Jurkat, Clone E6-1 (cell line): Measurements from ENCODE around the gene IDI1.
"Not testable (repeated sequence)": the region's sequence is repeated elsewhere in the genome, so short reads cannot be mapped to it uniquely, and the experiment has no call there.

Experiments
- DNase-seq: peaks from one replicate; pipeline ENCODE4 v3.0.0-alpha.2; 2011; ENCODE audit warnings: low read depth, low spot score
- H3K4me3 ChIP-seq: 2 replicates; pipeline ENCODE4 v1.5.1; 2011; ENCODE audit warnings: mild to moderate bottlenecking, low read length, control low read depth, moderate library complexity

Gene IDI1

DNA sequence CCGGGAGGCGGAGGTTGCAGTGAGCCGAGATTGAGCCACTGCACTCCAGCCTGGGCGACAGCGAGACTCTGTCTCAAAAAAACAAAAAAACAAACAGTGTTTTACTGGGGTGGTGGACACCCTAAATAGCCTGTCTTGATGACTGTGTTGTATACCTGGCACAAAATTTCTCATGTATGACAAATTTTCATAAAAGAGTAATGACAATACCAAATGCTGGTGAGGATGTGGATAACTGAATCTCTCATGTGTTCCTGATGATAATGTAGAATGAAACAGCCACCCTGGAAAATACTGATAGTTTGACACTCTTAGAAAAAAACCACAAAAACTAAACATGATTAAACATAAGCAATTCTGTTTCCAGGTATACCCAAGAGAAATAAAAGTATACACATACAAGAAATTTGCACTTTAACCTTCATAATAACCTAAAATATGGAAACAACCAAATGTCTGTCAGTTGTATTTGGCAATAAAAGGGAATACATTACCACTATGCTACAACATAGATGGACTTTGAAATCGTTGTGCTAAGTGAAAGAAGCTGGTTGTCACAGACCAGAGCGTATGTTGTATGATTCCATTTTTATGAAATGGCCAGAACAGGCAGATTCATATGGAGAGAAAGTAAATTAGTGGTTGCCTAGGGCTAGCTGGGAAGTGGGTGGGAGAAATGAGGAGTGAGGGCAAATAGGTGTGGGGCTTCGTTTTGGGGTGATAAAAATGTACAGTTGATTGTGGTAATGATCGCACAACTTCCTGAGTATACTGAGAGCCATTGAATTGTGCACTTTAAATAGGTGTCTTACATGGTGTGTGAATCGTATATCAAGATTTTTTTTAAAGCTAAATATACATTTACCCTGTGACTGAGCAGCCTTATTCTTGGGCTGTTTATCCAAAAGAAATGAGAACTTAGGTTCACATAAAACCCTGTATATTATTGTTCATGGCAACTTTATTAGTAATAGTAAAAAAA lies 19.8 kb upstream of the IDI1 start:
- no peak for DNase-seq
- H3K4me3 ChIP-seq = no peak overlapping the region

DNA sequence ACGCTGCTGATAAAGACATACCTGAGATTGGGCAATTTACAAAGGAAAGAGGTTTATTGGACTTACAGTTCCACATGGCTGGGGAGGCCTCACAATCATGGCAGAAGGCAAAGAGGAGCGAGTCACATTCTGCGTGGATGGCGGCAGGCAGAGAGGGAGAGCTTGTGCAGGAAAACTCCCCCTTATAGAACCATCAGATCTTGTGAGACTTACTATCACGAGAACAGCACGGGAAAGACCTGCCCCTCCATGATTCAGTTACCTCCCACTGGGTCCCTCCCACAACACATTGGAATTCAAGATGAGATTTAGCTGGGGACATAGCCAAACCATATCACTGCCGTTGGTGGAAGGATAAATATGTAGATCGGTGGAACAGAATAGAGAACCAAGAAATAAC lies 17.8 kb upstream of the IDI1 start:
- DNase-seq, H3K4me3 ChIP-seq: not testable (repeated sequence)

DNA sequence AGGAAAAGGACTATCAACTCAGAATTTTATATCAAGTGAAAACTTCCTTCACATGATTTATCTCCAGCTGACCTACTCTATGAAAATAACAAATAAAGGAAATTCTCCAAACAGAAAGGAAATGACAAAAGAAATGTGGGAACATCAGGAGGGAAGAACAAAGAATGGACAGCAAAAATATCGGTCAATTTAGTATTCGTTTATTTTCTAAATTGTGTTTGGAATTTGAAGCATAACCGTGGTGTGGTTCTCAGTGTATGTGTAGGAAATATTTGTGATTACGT lies 16.0 kb upstream of the IDI1 start:
- no peak for DNase-seq
- H3K4me3 ChIP-seq = no peak overlapping the region

DNA sequence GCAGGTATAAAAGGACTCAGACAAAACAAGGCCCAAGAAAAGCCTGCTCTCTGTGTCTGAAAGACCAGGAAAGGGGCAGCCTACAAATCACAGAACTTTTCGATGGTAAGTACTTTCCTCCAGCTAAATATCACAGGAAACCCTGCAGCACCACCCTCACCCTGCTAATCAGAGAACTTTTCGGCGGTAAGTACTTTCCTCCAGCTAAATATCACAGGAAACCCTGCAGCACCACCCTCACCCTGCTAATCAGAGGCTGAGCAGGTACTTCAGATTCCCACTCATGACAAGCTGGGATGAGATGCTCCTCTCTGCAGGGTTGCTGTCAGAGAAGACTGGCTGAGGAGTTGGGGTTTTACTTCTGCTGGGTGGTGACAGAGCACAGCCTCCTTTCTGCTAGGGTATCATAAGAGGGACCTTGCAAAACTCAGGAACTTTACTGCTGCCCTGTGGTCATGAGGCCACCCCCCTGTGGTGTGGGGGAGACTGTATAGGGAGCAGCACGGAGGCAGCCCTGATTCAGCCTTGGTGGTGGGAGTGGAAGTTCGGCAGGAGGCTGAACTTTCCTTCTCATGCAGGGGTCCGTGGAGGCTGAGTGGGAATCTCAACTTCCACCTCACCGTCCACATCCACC lies 14.4 kb upstream of the IDI1 start:
- no peak for DNase-seq
- no peak overlapping the region for H3K4me3 ChIP-seq

DNA sequence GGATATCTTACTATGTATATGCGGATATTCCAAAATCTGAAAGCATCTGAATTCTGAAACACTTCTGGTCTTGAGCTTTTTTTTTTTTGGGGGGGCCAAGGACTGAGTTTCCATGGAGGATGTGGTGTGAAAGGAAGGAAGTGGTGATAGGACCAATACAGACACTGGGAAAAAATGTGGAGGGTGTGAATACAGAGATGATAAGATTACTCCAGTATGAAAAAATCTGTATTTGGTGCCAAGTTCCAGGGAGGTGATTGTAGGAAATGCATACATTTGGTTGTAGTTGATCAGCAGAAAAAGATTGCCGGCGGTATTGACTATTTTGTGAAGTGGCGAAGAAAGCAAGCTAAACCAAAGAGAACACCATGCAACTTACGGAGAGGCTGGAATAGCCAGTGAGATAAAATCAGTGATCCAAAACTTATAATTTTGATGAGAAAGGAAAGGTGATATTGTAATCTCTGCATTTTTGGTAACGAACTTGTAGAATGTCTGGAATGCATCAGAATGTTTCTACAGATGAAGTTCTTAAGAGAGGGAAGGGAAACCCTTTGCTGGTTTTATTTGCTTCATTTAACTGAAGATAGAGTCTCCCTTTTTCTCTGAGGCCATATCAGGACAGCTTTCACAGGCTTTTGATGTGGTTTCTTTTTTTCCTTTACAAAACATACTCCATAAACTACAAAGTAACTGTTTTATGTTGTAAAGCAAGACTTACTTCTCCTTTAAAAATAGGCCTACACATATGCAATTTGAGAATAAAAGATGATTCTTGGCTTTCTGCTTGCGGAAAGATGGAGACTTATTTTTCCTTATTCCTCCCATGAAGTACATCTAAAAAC lies 13.2 kb upstream of the IDI1 start:
- DNase-seq = peak; percentile 72
- H3K4me3 ChIP-seq = peak overlapping the region; percentile 28

DNA sequence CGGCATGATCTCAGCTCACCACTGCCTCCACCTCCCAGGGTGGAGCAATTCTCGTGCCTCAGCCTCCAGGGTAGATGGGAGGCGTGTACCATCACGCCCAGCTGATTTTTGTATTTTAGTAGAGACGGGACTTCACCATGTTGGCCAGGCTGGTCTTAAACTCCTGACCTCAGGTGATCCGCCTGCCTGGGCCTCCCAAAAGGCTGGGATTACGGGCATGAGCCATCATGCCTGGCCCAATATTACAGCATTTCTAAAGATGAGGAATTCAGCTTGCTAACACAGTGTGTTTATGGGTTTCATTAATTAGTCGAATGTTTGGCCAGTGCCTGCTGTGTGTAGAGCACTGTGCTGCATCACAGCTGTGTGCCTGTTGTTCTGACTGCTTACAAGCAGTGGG lies 11.0 kb upstream of the IDI1 start:
- no peak for DNase-seq
- no peak overlapping the region for H3K4me3 ChIP-seq

DNA sequence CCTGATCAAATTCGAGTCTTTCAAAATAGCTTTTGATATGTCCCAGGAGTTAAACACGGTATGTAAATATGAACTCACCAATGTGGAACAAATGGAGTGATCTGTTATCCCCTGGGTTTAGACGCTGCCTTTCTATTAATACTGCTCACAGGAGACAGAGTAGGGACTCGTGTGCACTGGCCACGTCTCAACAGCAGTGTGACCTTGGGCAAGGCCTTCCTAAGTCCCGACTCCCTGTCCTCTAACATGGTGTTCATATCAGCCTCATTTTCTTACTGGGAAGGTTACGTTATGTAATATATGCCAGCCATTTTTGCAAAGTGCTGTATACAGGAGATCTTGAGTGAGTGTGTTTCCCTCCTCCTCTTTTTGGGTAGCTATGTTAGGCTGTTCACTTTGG lies 9.1 kb upstream of the IDI1 start:
- H3K4me3 ChIP-seq = peak overlapping the region; percentile 89
- DNase-seq = no peak

DNA sequence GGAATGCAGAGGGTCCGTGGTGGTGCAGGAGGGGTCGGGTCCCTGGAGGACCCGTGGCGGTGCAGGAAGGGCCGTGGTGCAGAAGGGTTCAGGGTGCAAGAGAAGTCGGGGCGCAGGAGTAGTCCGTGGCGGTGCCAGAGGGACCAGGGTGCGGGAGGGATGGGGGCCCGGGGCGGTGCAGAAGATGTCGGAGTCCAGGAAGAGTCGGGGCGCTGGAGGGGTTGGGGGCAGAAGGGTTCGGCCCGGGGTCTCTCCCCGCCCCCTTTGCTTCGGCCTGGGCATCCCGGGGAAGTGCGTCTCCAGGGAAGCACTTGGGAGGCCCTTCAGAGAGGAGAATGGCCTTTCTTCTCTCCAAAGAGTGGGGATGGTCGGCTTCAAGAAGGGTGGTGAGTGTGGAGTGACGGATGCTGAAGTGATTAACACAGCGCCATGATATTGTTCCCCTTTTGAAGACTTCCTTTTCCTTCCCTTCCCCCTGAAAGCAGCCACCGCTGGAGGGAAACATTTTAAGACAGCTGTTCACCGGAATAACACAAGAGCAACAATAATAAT lies 8.3 kb upstream of the IDI1 start:
- peak overlapping the region; percentile 89 for H3K4me3 ChIP-seq
- no peak for DNase-seq

DNA sequence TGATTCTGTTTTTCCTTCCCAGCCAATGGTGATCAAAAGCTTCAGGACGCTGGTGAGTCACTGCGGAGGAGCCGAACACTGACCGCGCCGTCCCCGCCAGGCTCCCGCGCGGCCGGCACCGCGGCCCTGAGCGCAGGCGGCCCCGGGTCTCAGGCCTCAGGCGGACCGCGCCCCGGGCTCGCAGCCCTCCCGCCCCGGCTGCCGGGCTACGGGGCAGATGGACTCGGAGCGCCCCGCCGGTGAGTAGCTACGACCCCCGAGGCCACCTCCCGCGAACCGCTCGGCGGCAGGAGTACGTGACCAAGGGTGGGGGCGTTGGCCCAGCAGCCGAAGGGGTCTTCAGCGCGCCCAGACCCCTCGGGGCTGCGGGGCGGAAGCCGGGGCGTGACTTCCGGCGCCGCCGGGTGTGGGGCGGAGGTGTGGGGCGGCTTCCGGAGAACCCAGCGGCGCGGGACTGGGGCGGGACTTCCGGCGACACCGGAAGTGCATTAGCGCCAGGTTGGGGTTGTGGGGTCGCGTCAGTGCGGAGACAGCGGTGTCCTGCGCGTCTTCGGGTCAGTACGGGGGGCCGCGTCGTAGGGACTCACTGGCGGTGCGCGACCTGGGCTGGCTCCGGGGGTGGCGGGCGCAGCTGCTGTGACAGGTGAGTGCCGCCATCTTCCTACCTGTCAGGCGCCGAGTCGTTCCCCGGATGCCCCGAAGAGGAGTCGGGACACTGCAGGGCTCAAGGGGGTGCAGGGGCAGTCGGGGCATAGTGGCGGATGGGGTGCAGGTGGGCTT lies 7.6 kb upstream of the IDI1 start, which contains the start of gene WDR37:
Gene WDR37 (plus strand): TSS at position 60 of the 780 bp plus-strand sequence. CDS start 15,771 bp downstream, outside the sequence.
- peak within 1 kb of the TSS; percentile 89 for H3K4me3 ChIP-seq
- peak; percentile 70 for DNase-seq

DNA sequence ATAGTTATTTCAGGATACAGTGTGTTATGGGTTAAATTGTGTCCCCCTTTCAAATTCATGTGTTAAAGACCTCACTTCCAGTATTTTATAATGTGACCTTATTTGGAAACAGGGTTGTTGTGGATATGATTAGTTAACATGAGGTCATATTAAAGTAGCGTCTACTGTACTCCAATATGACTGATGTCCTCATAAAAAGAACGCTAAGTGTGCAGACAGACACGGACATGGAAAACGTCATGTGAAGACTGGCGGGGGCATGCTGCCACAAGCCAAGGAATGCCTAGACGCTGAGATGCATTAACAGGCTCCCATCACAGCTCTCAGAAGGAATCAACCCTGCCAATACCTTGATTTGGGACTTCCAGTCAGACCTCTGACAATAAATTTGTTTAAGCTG lies 5.8 kb upstream of the IDI1 start:
- H3K4me3 ChIP-seq = no peak overlapping the region; the same call in 1 of the 2 replicates
- DNase-seq = no peak

DNA sequence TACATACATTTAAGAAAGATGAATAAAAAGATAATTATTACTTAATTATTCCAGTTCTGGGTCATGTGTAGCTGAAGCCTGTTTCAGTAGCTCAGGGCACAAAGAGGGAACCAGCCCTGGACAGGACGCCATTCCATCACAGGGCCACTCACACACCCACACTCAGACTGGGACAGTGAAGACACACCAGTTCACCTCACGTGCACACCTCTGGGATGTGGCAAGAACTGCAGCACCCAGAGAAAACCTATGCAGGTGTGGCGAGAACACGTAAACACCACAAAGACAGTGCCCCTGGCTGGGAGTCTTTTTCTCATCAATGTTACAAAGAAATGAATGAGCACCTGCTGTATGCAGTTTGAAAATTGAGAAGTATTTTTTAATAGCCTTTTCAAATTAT lies 1.6 kb upstream of the IDI1 start:
- DNase-seq = no peak
- peak overlapping the region; percentile 99 for H3K4me3 ChIP-seq

DNA sequence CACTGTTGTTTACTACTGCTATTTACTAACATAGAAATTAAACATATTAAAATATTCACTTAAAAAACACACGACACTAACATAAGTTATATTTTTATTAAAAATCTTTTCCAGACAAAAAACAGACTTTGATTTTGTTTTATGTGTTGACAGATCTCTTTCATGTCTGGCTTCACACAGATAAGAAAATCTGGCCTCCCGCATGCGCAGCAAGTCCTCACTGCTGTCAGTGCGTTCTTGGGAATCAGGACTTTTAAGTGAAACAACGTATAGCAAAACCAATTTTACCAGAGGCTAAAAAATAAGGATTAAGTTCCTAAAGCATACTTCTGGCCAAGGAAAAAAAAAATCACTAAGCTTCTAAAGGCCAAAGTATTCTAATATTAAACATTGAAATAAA lies 1.2 kb upstream of the IDI1 start:
- DNase-seq = peak; percentile 57
- peak overlapping the region; percentile 99 for H3K4me3 ChIP-seq

DNA sequence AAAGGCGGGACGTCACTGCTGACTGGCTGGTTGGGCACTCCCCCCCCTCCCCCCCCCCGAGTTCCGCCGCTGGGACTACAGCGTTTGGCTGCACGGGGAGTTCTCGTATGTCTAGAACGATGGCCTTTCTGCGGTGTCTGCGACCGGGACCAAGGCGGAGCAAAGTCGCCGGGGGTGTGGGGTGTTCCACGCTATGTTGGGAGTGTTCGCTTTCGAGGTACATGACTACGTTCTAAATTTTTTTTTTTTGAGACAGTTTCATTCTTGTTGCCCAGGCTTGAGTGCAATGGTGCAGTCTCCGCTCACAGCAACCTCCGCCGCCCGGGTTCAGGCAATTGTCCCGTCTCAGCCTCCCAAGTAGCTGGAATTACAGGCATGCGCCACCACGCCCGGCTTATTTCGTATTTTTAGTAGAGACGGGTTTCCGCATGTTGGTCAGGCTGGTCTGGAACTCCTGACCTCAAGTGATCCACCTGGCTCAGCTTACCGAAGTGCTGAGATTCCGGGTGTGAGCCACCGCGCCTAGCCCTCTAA lies 573 bp upstream of the IDI1 start:
- DNase-seq = no peak
- H3K4me3 ChIP-seq = peak overlapping the region; percentile 99

DNA sequence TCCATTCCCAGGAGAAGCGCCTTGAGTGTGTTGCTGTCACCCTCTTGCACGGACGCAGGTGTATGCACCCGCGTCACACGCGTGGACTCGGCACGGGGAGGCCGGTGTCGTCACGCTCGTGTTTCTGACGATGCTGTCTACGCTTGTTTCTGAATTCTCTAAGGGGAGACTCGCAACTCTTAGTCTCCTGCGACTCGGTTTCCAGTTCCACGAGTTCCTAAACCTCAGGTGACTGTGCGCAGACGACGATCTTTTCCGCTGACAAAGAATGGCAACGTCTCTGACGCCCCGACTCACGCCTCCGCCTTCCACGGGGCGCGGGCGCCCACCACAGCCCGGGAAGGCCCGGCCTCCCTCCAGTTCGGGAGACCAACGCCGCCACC lies 579 bp downstream of the IDI1 start:
- no peak for DNase-seq
- peak overlapping the region; percentile 99 for H3K4me3 ChIP-seq

DNA sequence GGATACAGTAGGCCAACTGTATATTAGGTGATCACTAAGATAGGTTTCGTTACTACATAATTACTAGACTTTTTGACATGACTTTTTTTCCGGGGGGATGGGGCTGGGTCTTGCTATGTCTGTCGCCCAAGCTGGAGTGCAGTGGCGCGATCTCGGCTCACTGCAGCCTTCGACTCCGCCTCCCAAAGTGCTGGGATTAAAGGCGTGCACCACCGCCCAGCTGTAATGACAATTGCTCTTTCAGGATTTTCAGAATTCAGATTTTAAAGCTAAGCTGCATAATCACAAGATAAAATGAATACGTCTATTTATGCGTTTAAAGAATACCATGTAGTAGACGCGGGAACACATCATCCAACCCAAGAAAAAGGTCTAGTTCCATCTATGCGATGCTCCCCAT lies 982 bp downstream of the IDI1 start:
- peak overlapping the region; percentile 99 for H3K4me3 ChIP-seq
- no peak for DNase-seq

DNA sequence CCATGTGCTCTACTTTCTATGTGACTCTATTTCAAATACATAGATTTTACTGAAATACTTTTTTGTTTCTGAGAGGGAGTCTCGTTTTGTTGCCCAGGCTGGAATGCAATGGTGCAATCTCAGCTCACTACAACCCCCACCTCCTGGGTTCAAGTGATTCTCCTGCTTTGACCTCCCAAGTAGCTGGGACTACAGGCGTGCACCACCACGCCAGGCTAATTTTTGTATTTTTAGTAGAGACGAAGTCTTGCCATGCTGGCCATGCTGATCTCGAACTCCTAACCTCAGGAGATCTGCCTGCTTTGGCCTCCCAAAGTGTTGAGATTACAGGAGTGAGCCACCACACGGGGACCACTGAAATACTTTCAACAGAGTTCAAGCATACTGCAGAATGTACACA lies 3.5 kb downstream of the IDI1 start:
- DNase-seq = no peak
- H3K4me3 ChIP-seq = no peak overlapping the region

DNA sequence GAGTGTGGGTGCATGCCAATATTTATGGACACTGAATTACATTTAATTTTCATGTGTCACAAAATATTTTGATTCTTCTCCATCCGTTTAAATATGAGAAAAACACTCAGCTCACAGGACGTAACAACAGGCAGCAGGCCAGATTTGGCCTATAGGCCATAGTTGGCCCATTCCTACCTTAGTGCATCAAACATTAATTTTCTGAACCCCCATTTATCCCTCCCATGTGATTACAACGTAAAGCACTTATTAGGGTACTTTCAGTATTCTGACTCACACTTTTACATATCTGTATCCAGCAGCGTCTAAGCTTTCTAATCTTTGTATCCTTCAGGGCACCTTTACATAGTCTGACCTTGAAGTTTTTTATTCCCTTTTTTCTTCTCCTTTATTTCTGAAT lies 4.0 kb downstream of the IDI1 start:
- H3K4me3 ChIP-seq = no peak overlapping the region

DNA sequence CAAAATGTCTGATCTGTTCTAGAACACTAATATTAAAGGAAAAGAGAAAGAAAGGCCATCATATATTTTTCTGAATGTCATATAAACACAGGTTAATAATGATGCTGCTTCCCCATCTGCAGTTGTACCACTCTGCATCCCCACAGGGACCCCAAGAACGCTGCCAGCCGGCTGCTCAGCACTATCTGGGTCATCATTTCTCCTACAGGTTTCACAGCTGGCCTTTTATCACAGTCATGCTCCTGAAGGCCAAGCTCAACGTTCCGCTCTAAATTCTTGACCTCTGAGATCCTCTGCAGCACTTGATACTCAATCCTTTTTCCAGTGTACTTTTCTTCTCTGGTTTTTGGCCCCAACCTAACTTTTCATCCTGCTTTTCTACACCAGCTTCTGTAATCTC lies 4.8 kb downstream of the IDI1 start:
- H3K4me3 ChIP-seq = no peak overlapping the region
- DNase-seq = no peak

More for the DNA sequence above, 4.0 kb downstream of the IDI1 start:
- no peak for DNase-seq
